ENCODE measurements around the gene ATXN7L1. TPM values are rescaled to one million over a fixed set of nuclear protein-coding genes. Genes with fewer than 3 reads are reported as not detected.
A peak's percentile ranks its signal among the peaks of the same experiment; 100 is the strongest.
"Not testable (repeated sequence)": the region's sequence is repeated elsewhere in the genome, so short reads cannot be mapped to it uniquely, and the experiment has no call there.

Gene ATXN7L1
- total and polyA plus RNA-seq, 3 experiments from 2014 or later, result 9.0 to 18.0 (median 9.7) TPM

GRCh38 chr7:105797652-105798051 lies 78.7 kb downstream of the ATXN7L1 start:
- Mint-ChIP-seq H3K27ac (no peak overlapping the region), H3K36me3 (peaks cover 0 to 9% (median 1%) of the 10 kb centered on the region in 3 donors), H3K9me3 (no peaks in the 10 kb centered on the region), H3K4me3 (peak overlapping the region in 1 of 7 donors; percentile 2), H3K27me3 (no peaks in the 10 kb centered on the region), H3K4me1 (peaks cover 24 to 43% (median 37%) of the 10 kb centered on the region in 3 donors)
- DNase-seq, result no peak
- Histone ChIP-seq H3K4me1 (ENCODE audit: insufficient read depth, low read length) (peaks cover 16% of the 10 kb centered on the region), H3K36me3 (ENCODE audit: insufficient read depth, low read length) (no peaks in the 10 kb centered on the region), H3K4me3 (ENCODE audit: low read length) (no peak overlapping the region), H3K9me3 (ENCODE audit: low read length) (no peaks in the 10 kb centered on the region), H3K27ac (ENCODE audit: low read depth, low read length) (no peak overlapping the region), H3K27me3 (ENCODE audit: insufficient read depth, low read length, poor library complexity, severe bottlenecking) (no peaks in the 10 kb centered on the region)
- ChIA-PET POLR2A (interaction anchor here (0.6 kb wide), 1 partner anchor 34 kb away, joined by 8 read pairs; no protein-coding TSS in a partner anchor), CTCF (no interaction called here)

GRCh38 chr7:105796365-105796764 lies 80.0 kb downstream of the ATXN7L1 start:
- Mint-ChIP-seq H3K27ac (no peak overlapping the region), H3K27me3 (no peaks in the 10 kb centered on the region), H3K4me3 (no peak overlapping the region), H3K4me1 (peaks cover 25 to 49% (median 46%) of the 10 kb centered on the region in 3 donors), H3K9me3 (no peaks in the 10 kb centered on the region), H3K36me3 (peaks cover 0 to 9% (median 1%) of the 10 kb centered on the region in 3 donors)
- Histone ChIP-seq H3K4me3 (ENCODE audit: low read length) (no peak overlapping the region), H3K4me1 (ENCODE audit: insufficient read depth, low read length) (peaks cover 16% of the 10 kb centered on the region), H3K36me3 (ENCODE audit: insufficient read depth, low read length) (no peaks in the 10 kb centered on the region), H3K27me3 (ENCODE audit: insufficient read depth, low read length, poor library complexity, severe bottlenecking) (no peaks in the 10 kb centered on the region), H3K27ac (ENCODE audit: low read depth, low read length) (no peak overlapping the region), H3K9me3 (ENCODE audit: low read length) (no peaks in the 10 kb centered on the region)
- ChIA-PET POLR2A (no interaction called here), CTCF (interaction anchor here (1.4 kb wide), 1 partner anchor 35 kb away, joined by 3 read pairs; no protein-coding TSS in a partner anchor)
- no peak for DNase-seq

DNA sequence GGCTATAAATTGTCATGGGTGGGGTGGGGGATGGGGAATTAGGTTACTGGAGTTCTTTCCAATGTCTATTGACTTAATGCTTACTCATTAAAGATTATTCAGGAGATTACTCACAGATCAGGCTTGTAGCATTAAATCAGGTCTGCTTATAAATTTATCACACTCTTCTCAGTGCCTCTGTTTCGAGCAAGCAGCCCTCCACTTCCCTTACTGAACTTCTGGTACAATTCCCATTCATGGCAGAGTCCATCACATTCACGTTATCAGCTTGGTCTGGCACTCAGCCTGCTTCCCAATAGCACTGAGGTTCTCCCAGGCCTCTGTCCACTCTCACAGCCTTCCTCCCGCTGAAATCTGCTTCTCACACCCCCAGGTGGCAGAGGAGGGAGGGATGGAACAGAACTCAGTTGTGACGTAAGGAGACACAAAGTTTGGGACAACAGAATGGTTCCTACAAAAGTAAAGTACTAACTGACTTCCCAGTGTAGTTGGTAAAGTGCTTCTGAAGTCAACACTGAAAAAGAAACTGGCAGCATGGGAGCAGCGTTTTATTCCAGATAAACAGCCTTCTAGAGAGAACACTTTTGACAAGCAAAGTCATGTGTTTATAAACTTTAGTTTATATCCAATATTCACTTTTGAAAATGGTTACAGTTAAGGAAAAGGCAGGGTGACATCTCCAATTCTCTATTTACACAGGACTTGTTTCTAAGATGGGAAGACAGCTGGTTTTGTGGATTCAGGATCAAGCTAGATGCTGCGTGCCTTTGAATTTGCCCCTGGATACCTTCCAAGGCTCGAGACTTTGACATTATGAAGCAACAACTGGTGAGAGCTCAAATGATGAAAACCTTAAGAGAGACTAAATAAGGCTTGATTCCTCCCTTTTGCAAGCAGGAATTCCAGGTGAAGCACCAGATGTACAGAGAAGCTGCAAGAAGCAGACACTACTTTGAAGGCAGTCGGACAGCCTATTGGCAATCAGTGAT lies 81.4 kb downstream of the ATXN7L1 start:
- no peak overlapping the region for H3K4me3 Mint-ChIP-seq
- peak overlapping the region in 1 of 8 donors; percentile 51 for H3K27ac Mint-ChIP-seq
- no peak for DNase-seq
- peaks cover 6% of the 10 kb centered on the region for H3K4me1 ChIP-seq (ENCODE audit: insufficient read depth, low read length)
- no peaks in the 10 kb centered on the region for H3K9me3 ChIP-seq (ENCODE audit: low read length)
- H3K27me3 ChIP-seq (ENCODE audit: insufficient read depth, low read length, poor library complexity, severe bottlenecking), result no peaks in the 10 kb centered on the region
- POLR2A ChIA-PET, result no interaction called here
- peaks cover 0 to 9% (median 1%) of the 10 kb centered on the region in 3 donors for H3K36me3 Mint-ChIP-seq
- H3K27me3 Mint-ChIP-seq, result no peaks in the 10 kb centered on the region
- no peaks in the 10 kb centered on the region for H3K9me3 Mint-ChIP-seq
- H3K4me1 Mint-ChIP-seq, result peaks cover 15 to 40% (median 38%) of the 10 kb centered on the region in 3 donors
- H3K27ac ChIP-seq (ENCODE audit: low read depth, low read length), result no peak overlapping the region
- CTCF ChIA-PET, result interaction anchor here (0.7 to 1.4 kb wide), 3 partner anchors 11 to 34 kb away, joined by 3 to 4 read pairs (median 3); no protein-coding TSS in a partner anchor
- no peak overlapping the region for H3K4me3 ChIP-seq (ENCODE audit: low read length)
- H3K36me3 ChIP-seq (ENCODE audit: insufficient read depth, low read length), result no peaks in the 10 kb centered on the region

DNA sequence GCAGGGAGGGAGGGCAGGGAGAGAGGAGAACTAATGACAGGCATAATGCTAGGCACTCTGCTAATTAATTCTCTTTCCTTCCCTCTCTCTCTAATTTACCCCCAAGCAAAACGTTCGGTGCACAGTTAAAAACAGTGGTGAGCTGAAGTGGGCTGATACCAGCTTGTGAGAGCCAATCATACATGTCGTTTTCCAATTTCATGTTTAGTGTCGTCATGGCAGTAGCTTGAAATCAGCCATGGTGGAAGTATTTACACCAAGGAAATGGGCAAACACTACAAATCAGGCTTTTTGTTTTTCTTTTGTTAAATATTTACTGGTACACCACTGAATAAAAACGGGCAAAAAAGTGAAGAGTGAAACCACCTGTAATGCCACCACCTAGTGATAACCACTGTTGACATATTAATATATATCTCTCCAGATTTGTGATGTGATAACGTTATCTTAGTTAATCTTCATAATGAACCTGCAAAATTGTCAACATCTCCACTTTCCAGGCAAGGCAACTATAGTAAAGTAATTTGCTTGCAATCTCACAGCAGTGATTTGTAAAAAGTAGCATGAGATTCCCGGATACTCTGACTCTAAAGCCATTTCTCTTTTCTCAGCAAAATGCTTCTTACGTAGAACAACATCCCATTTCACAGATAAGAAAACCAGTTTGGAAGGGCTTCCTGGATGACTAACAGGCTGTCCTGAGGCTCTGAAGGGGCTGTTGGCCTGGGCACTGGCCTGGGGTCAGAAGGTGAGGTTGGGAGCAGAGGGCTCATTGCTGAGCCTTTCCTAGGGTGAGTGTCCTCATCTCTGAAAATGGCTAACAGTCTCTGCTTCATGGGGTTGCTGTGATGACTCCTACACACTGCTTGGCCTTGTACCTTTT lies 83.7 kb downstream of the ATXN7L1 start:
- no peak overlapping the region for H3K4me3 ChIP-seq (ENCODE audit: low read length)
- Mint-ChIP-seq H3K36me3 (peaks cover 3 to 13% (median 6%) of the 10 kb centered on the region in 3 donors), H3K27ac (peak overlapping the region in 6 of 8 donors; percentile 13 to 88 (median 42)), H3K4me1 (peaks cover 12 to 37% (median 34%) of the 10 kb centered on the region in 3 donors), H3K27me3 (no peaks in the 10 kb centered on the region), H3K9me3 (no peaks in the 10 kb centered on the region), H3K4me3 (peak overlapping the region in 3 of 7 donors; percentile 35 to 63 (median 58))
- POLR2A ChIA-PET, result no interaction called here
- H3K36me3 ChIP-seq (ENCODE audit: insufficient read depth, low read length), result no peaks in the 10 kb centered on the region
- H3K4me1 ChIP-seq (ENCODE audit: insufficient read depth, low read length), result peaks cover 5% of the 10 kb centered on the region
- no peak overlapping the region for H3K27ac ChIP-seq (ENCODE audit: low read depth, low read length)
- H3K9me3 ChIP-seq (ENCODE audit: low read length), result no peaks in the 10 kb centered on the region
- no peaks in the 10 kb centered on the region for H3K27me3 ChIP-seq (ENCODE audit: insufficient read depth, low read length, poor library complexity, severe bottlenecking)
- DNase-seq, result peak in 1 of 5 donors; percentile 3
- CTCF ChIA-PET, result no interaction called here

GRCh38 chr7:105791926-105792325 lies 84.5 kb downstream of the ATXN7L1 start:
- Mint-ChIP-seq H3K36me3 (peaks cover 3 to 13% (median 12%) of the 10 kb centered on the region in 3 donors), H3K27me3 (no peaks in the 10 kb centered on the region), H3K27ac (peak overlapping the region in 4 of 8 donors; percentile 23 to 93 (median 81)), H3K4me3 (peak overlapping the region in 2 of 7 donors; percentile 13 to 19), H3K9me3 (no peaks in the 10 kb centered on the region), H3K4me1 (peaks cover 11 to 37% (median 34%) of the 10 kb centered on the region in 3 donors)
- CTCF ChIA-PET, result no interaction called here
- Histone ChIP-seq H3K4me1 (ENCODE audit: insufficient read depth, low read length) (peaks cover 5% of the 10 kb centered on the region), H3K9me3 (ENCODE audit: low read length) (no peaks in the 10 kb centered on the region), H3K27ac (ENCODE audit: low read depth, low read length) (no peak overlapping the region), H3K36me3 (ENCODE audit: insufficient read depth, low read length) (no peaks in the 10 kb centered on the region), H3K27me3 (ENCODE audit: insufficient read depth, low read length, poor library complexity, severe bottlenecking) (no peaks in the 10 kb centered on the region), H3K4me3 (ENCODE audit: low read length) (no peak overlapping the region)
- POLR2A ChIA-PET, result no interaction called here
- DNase-seq, result no peak

DNA sequence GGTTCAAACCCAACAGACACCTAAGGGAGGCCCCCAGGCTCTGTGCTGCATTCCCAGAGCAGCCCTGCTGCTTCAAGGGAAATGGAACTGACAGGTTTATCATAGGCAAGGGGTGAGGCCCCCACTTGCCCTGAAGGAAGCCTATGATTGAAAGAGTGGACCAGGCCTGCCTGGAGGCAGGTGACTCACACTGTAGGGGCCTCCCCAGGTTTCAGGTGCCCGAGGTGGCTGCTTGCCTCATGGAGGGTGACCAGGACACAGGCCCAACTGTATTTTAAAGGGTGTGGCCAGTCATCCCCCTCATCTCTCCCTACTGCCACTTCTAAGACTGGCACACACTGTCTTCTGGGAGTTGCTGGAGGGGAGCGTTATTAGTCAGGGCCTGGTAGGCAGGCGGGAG lies 85.4 kb downstream of the ATXN7L1 start:
- CTCF ChIA-PET, result no interaction called here
- Mint-ChIP-seq H3K4me3 (no peak overlapping the region), H3K27me3 (no peaks in the 10 kb centered on the region), H3K9me3 (no peaks in the 10 kb centered on the region), H3K4me1 (peaks cover 11 to 37% (median 34%) of the 10 kb centered on the region in 3 donors), H3K36me3 (peaks cover 3 to 13% (median 12%) of the 10 kb centered on the region in 3 donors), H3K27ac (no peak overlapping the region)
- Histone ChIP-seq H3K27ac (ENCODE audit: low read depth, low read length) (no peak overlapping the region), H3K36me3 (ENCODE audit: insufficient read depth, low read length) (no peaks in the 10 kb centered on the region), H3K4me3 (ENCODE audit: low read length) (no peak overlapping the region), H3K4me1 (ENCODE audit: insufficient read depth, low read length) (peaks cover 5% of the 10 kb centered on the region), H3K27me3 (ENCODE audit: insufficient read depth, low read length, poor library complexity, severe bottlenecking) (no peaks in the 10 kb centered on the region), H3K9me3 (ENCODE audit: low read length) (no peaks in the 10 kb centered on the region)
- POLR2A ChIA-PET, result no interaction called here
- no peak for DNase-seq

- H3K27ac ChIP-seq (ENCODE audit: low read depth, low read length); H3K27ac Mint-ChIP-seq; H3K27me3 ChIP-seq (ENCODE audit: insufficient read depth, low read length, poor library complexity, severe bottlenecking); H3K9me3 ChIP-seq (ENCODE audit: low read length); H3K36me3 ChIP-seq (ENCODE audit: insufficient read depth, low read length); DNase-seq; CTCF ChIA-PET; H3K9me3 Mint-ChIP-seq; H3K4me1 ChIP-seq (ENCODE audit: insufficient read depth, low read length); H3K27me3 Mint-ChIP-seq; POLR2A ChIA-PET; H3K4me3 ChIP-seq (ENCODE audit: low read length): not testable (repeated sequence)
- peak overlapping the region in 1 of 7 donors; percentile 32 for H3K4me3 Mint-ChIP-seq
- H3K36me3 Mint-ChIP-seq, result peaks cover 3 to 15% (median 14%) of the 10 kb centered on the region in 3 donors
- H3K4me1 Mint-ChIP-seq, result peaks cover 11 to 37% (median 34%) of the 10 kb centered on the region in 3 donors
Measured at GRCh38 chr7:105790452-105790851, 85.9 kb downstream of the ATXN7L1 start.
